IMR-90 (cell line): ENCODE data around the gene ARSA. TPM values are rescaled to one million over a fixed set of nuclear protein-coding genes. Genes with fewer than 3 reads are reported as not detected.

Source experiments
- ATAC-seq: fragments of 200-7000 bp; cut with Tn5 transposase; 2 replicates; pipeline ENCODE4 v1.9.1; 2020; ENCODE audit warnings: low read depth, mild to moderate bottlenecking, moderate library complexity
- BruUV-seq: library from RNA; stranded (reverse); fragments of 400-500 nt; replicated peaks from 2 replicates; lab custom pipeline; 2021; lab: Mats Ljungman, UMichigan
- CTCF ChIA-PET: fragments of 300-600 bp; formaldehyde crosslinking; extraction: SDS; loops from one replicate; lab custom pipeline; 2021; ENCODE audit warnings: antibody characterized with exemption; lab: Yijun Ruan, JAX
- POLR2A ChIA-PET: fragments of 300-600 bp; sonication (Branson Sonifier 250); formaldehyde crosslinking; loops from one replicate; lab custom pipeline; 2022; ENCODE audit warnings: antibody characterized with exemption; ENCODE audit not compliant: unreplicated experiment; lab: Charles Lee
- DNase-seq: peaks from one replicate; pipeline ENCODE4 v3.0.0; 2013
- H2AFZ ChIP-seq: replicated peaks from 2 replicates; pipeline ENCODE3; 2013; ENCODE audit warnings: low read length, mild to moderate bottlenecking; ENCODE audit not compliant: poor library complexity
- H2AK5ac ChIP-seq: 2 replicates; pipeline ENCODE4 v1.6.1; 2013; ENCODE audit warnings: low read depth, low read length, inconsistent platforms
- H2AK9ac ChIP-seq: replicated peaks from 2 replicates; pipeline ENCODE3; 2013; ENCODE audit warnings: mild to moderate bottlenecking, low read depth, low read length, moderate library complexity; ENCODE audit not compliant: poor library complexity
- H2BK120ac ChIP-seq: 2 replicates; pipeline ENCODE4 v1.6.1; 2013; ENCODE audit warnings: low read depth, low read length, inconsistent platforms
- H2BK15ac ChIP-seq: 3 replicates; pipeline ENCODE4 v1.6.1; 2013; ENCODE audit warnings: low read depth, low read length, inconsistent platforms
- H2BK20ac ChIP-seq: 2 replicates; pipeline ENCODE4 v1.6.1; 2013; ENCODE audit warnings: low read depth, mild to moderate bottlenecking, inconsistent platforms, low read length, moderate library complexity
- H2BK5ac ChIP-seq: 2 replicates; pipeline ENCODE4 v1.6.1; 2013; ENCODE audit warnings: mild to moderate bottlenecking, low read depth, low read length, inconsistent platforms; ENCODE audit not compliant: poor library complexity, severe bottlenecking
- H3K14ac ChIP-seq: replicated peaks from 2 replicates; pipeline ENCODE4 v1.6.1; 2013; ENCODE audit warnings: low read depth, low read length, inconsistent platforms
- H3K18ac ChIP-seq: 2 replicates; pipeline ENCODE4 v1.6.1; 2013; ENCODE audit warnings: low read depth, low read length, control low read depth
- H3K23ac ChIP-seq: 2 replicates; pipeline ENCODE4 v1.6.1; 2013; ENCODE audit warnings: low read depth, low read length, inconsistent platforms
- H3K27ac ChIP-seq: 2 replicates; pipeline ENCODE4 v1.5.1; 2013; ENCODE audit warnings: mild to moderate bottlenecking, control low read depth, low read length; ENCODE audit not compliant: insufficient read depth
- H3K27me3 ChIP-seq: 2 replicates; pipeline ENCODE4 v1.6.1; 2013; ENCODE audit warnings: low read length; ENCODE audit not compliant: control insufficient read depth, insufficient read depth
- H3K36me3 ChIP-seq: 2 replicates; pipeline ENCODE4 v1.6.1; 2013; ENCODE audit warnings: low read length, mixed read lengths; ENCODE audit not compliant: control insufficient read depth, insufficient read depth
- H3K4ac ChIP-seq: 2 replicates; pipeline ENCODE4 v1.6.1; 2013; ENCODE audit warnings: low read depth, low read length, inconsistent platforms
- H3K4me1 ChIP-seq: 2 replicates; pipeline ENCODE4 v1.6.1; 2013; ENCODE audit warnings: low read length, mixed read lengths; ENCODE audit not compliant: control insufficient read depth, insufficient read depth
- H3K4me2 ChIP-seq: 2 replicates; pipeline ENCODE4 v1.6.1; 2013; ENCODE audit warnings: low read depth, mild to moderate bottlenecking, control low read depth, low read length, moderate library complexity
- H3K4me3 ChIP-seq: 2 replicates; pipeline ENCODE4 v1.5.1; 2013; ENCODE audit warnings: low read depth, mild to moderate bottlenecking, control low read depth, low read length, moderate library complexity; ENCODE audit not compliant: insufficient read depth
- H3K56ac ChIP-seq: 2 replicates; pipeline ENCODE4 v1.6.1; 2013; ENCODE audit warnings: low read length, inconsistent platforms; ENCODE audit not compliant: insufficient read depth; ENCODE audit errors: extremely low read depth
- H3K79me1 ChIP-seq, 2 experiments: 2 replicates each; pipeline ENCODE4 v1.6.1; 2013; ENCODE audit warnings: low read length in 2 of 2, inconsistent platforms in 1 of 2, low read depth in 1 of 2
- H3K9ac ChIP-seq: 2 replicates; pipeline ENCODE4 v1.6.1; 2013; ENCODE audit warnings: low read depth, low read length, control low read depth
- H3K9me1 ChIP-seq: 2 replicates; pipeline ENCODE4 v1.6.1; 2013; ENCODE audit warnings: low read length, inconsistent platforms; ENCODE audit not compliant: insufficient read depth
- H3K9me3 ChIP-seq: 2 replicates; pipeline ENCODE4 v1.6.1; 2013; ENCODE audit warnings: low read length; ENCODE audit not compliant: control insufficient read depth, insufficient read depth
- H4K20me1 ChIP-seq: 2 replicates; pipeline ENCODE4 v1.6.1; 2013; ENCODE audit warnings: low read length, inconsistent platforms; ENCODE audit not compliant: insufficient read depth
- H4K5ac ChIP-seq: 2 replicates; pipeline ENCODE4 v1.6.1; 2013; ENCODE audit warnings: mild to moderate bottlenecking, low read depth, low read length, control low read depth
- H4K8ac ChIP-seq, 2 experiments: 2 replicates each; pipeline ENCODE4 v1.6.1; 2013; ENCODE audit warnings: low read depth in 2 of 2, low read length in 2 of 2, control low read depth in 1 of 2, inconsistent platforms in 1 of 2
- H4K91ac ChIP-seq: 2 replicates; pipeline ENCODE4 v1.6.1; 2013; ENCODE audit warnings: low read depth, low read length, inconsistent platforms; ENCODE audit not compliant: insufficient read depth
- CEBPB ChIP-seq: IDR thresholded peaks from 2 replicates; pipeline ENCODE4 v1.6.1; 2012; ENCODE audit warnings: low read depth, low read length, improper control_type of control experiment
- CHD1 ChIP-seq: IDR thresholded peaks from 2 replicates; pipeline ENCODE4 v1.6.1; 2012; ENCODE audit warnings: low read depth, low read length, improper control_type of control experiment
- CTCF ChIP-seq: conservative IDR thresholded peaks from 2 replicates; pipeline ENCODE4 v1.5.1; 2012; ENCODE audit warnings: mild to moderate bottlenecking, low read depth, low read length, improper control_type of control experiment
- ELK1 ChIP-seq: fragments of 150-350 bp; IDR thresholded peaks from 2 replicates; pipeline ENCODE4 v1.6.1; 2016; ENCODE audit warnings: low read depth, mild to moderate bottlenecking, low read length, moderate library complexity, borderline replicate concordance
- FOS ChIP-seq: fragments of 150-350 bp; IDR thresholded peaks from 2 replicates; pipeline ENCODE4 v1.6.1; 2016; ENCODE audit warnings: low read depth, low read length
- MAZ ChIP-seq: IDR thresholded peaks from 2 replicates; pipeline ENCODE4 v1.6.1; 2012; ENCODE audit warnings: low read depth, mild to moderate bottlenecking, low read length, improper control_type of control experiment, moderate library complexity, borderline replicate concordance
- MXI1 ChIP-seq: IDR thresholded peaks from 2 replicates; pipeline ENCODE4 v1.6.1; 2012; ENCODE audit warnings: low read depth, mild to moderate bottlenecking, low read length, moderate library complexity, borderline replicate concordance
- NFE2L2 ChIP-seq: fragments of 150-350 bp; IDR thresholded peaks from 2 replicates; pipeline ENCODE4 v1.6.1; 2016; ENCODE audit warnings: low read depth, mild to moderate bottlenecking, low read length
- POLR2A ChIP-seq: IDR thresholded peaks from 2 replicates; pipeline ENCODE4 v1.6.1; 2012; ENCODE audit warnings: mild to moderate bottlenecking, low read depth, low read length
- RAD21 ChIP-seq: IDR thresholded peaks from 2 replicates; pipeline ENCODE4 v1.6.1; 2012; ENCODE audit warnings: low read length, improper control_type of control experiment
- RCOR1 ChIP-seq: IDR thresholded peaks from 2 replicates; pipeline ENCODE4 v1.6.1; 2012; ENCODE audit warnings: mild to moderate bottlenecking, low read length, improper control_type of control experiment; ENCODE audit not compliant: insufficient replicate concordance
- RFX5 ChIP-seq: IDR thresholded peaks from 2 replicates; pipeline ENCODE4 v1.8.0; 2012; ENCODE audit warnings: low read depth, mild to moderate bottlenecking, low read length, moderate library complexity
- SMC3 ChIP-seq: fragments of 150-350 bp; IDR thresholded peaks from 2 replicates; pipeline ENCODE4 v1.6.1; 2016; ENCODE audit warnings: low read depth, mild to moderate bottlenecking, antibody characterized with exemption, low read length, moderate library complexity
- USF2 ChIP-seq: fragments of 150-350 bp; IDR thresholded peaks from 2 replicates; pipeline ENCODE4 v1.6.1; 2017; ENCODE audit warnings: mild to moderate bottlenecking, antibody characterized with exemption, low read length, low read depth
- WGBS, 2 experiments: methylation state at CpG; one replicate each; pipeline versions ENCODE4 v1.1.5 to v1.1.7; 2013; ENCODE audit warnings: missing lambda C conversion rate in 2 of 2; ENCODE audit not compliant: insufficient read length in 1 of 2; ENCODE audit errors: extremely low coverage in 2 of 2; 5-methylcytosine and 5-hydroxymethylcytosine counted together
- dilution Hi-C: fragments of 300-500 bp; cut with HindIII; formaldehyde crosslinking; loops from one replicate; pipeline ENCODE4 v1.14.3; 2018; ENCODE audit warnings: low sequenced_read_pairs; ENCODE audit not compliant: unreplicated experiment
- in situ Hi-C: fragments of 300-500 bp; cut with MboI; formaldehyde crosslinking; loops from 3 replicates; pipeline ENCODE4 v1.14.3; 2019; ENCODE audit warnings: low sequenced_read_pairs, inconsistent platforms, mixed read lengths
- intact Hi-C: fragments of 100-400 bp; cut with micrococcal nuclease; formaldehyde crosslinking; loops from 2 replicates; pipeline ENCODE4 v1.10.0; 2022
- polyA plus RNA-seq, 3 experiments: library from polyadenylated mRNA; depleted of rRNA; stranded (reverse); fragments of >200 nt; gene quantifications; 2 replicates each; pipeline ENCODE4 v1.2.3, GENCODE V29; 2012; ENCODE audit warnings: low replicate concordance in 1 of 3
- total RNA-seq: library from RNA; depleted of rRNA; stranded (reverse); fragments of >200 nt; gene quantifications from 2 replicates; pipeline ENCODE4 v1.2.3, GENCODE V29; 2012

Gene ARSA
- total and polyA plus RNA-seq, 2 of the 4 experiments (the other 2 are of a cell fraction): 3.4 to 24.2 TPM

- Histone ChIP-seq H3K14ac (no peak overlapping the region), H3K79me1 (peaks cover 18 to 37% of the 10 kb centered on the region in 2 experiments), H2BK120ac (no peak overlapping the region), H2BK20ac (no peak overlapping the region), H3K27me3 (no peaks in the 10 kb centered on the region), H3K23ac (no peak overlapping the region), H2AFZ (no peak overlapping the region), H3K4me2 (no peak overlapping the region), H4K20me1 (no peaks in the 10 kb centered on the region; the same call in 1 of the 2 replicates), H2AK9ac (no peak overlapping the region), H2BK5ac (no peak overlapping the region), H3K4ac (no peak overlapping the region), H3K4me1 (peaks cover 4% of the 10 kb centered on the region; the same call in 1 of the 2 replicates), H2BK15ac (no peak overlapping the region), H4K8ac (no peak overlapping the region), H3K56ac (no peak overlapping the region), H3K4me3 (no peak overlapping the region), H3K18ac (no peak overlapping the region), H3K9me1 (peaks cover 20% of the 10 kb centered on the region), H2AK5ac (no peak overlapping the region), H4K5ac (no peak overlapping the region), H4K91ac (no peak overlapping the region), H3K9ac (no peak overlapping the region), H3K9me3 (no peaks in the 10 kb centered on the region), H3K27ac (no peak overlapping the region), H3K36me3 (peaks cover 4% of the 10 kb centered on the region; the same call in 1 of the 2 replicates)
- dilution Hi-C loops: no loop called here
- in situ Hi-C loops: no loop called here
- BruUV-seq: no TSS peak
- CTCF ChIA-PET: no interaction called here
- ATAC-seq (no peak), DNase-seq (no peak)
- POLR2A ChIA-PET: no interaction called here
- WGBS, 2 experiments: 93% methylated on average over 13 of the region's 23 CpGs; no CpG with 5 or more reads in 1 of the 2 experiments
- intact Hi-C loops: loop anchor here (5.0 kb wide), 1 partner anchor 57 kb away; the partner anchor contains the start of gene SCO2
- TF ChIP-seq ELK1 (no peak), RFX5 (no peak), RCOR1 (no peak), RAD21 (no peak), MAZ (no peak), USF2 (no peak), POLR2A (no peak), SMC3 (no peak), CEBPB (no peak), CHD1 (no peak), CTCF (no peak), NFE2L2 (no peak), FOS (no peak), MXI1 (no peak)
These were observed 43.6 kb downstream of the ARSA start for GRCh38 chr22:50584106-50585096.
